Inferior parietal cortex (tissue), 1 donor: ENCODE data around the gene SP7.
"Not testable (repeated sequence)": the region's sequence is repeated elsewhere in the genome, so short reads cannot be mapped to it uniquely, and the experiment has no call there.

Source experiments
- DNase-seq: peaks from one replicate; pipeline ENCODE4 v3.0.0-alpha.2; 2016; ENCODE audit errors: extremely low spot score

SP7 gene

GRCh38 chr12:53346491-53346890 lies 10.3 kb upstream of the SP7 start:
- no peak for DNase-seq

DNA sequence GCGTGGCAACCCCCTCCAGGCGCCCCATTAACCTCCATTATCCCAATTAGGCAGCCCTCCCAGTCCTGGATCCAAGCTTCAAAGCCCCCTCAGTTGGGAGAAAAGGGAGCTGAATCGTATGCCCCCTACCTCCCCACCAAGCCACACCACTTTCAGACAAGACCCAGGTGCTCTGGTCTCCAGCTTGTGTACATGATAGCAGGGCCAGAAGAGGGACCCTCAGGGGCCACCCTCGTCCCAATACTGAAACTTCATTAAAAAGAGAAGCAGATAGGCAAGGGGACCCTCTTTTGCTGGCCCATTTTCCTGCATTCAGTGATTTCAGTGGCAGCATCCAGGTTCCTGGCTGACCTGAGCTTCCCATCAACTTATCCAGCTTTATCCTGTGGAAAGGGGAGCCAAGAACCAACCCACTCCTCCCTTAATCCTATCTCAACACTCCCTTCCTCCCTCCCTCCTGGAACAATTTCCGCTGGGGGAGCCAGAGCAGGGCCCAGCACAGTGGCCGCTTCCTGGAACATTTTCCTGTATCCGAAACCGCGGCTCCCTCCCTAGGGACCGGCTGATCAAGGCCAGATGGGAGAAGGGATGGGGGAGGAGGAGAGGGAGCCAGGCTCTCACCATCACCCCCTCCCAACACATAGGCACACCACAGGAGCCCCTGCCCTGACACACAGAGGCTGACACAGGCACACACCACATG lies 9.5 kb upstream of the SP7 start:
- no peak for DNase-seq

GRCh38 chr12:53344824-53345485 lies 8.8 kb upstream of the SP7 start:
- peak; percentile 72 for DNase-seq

DNA sequence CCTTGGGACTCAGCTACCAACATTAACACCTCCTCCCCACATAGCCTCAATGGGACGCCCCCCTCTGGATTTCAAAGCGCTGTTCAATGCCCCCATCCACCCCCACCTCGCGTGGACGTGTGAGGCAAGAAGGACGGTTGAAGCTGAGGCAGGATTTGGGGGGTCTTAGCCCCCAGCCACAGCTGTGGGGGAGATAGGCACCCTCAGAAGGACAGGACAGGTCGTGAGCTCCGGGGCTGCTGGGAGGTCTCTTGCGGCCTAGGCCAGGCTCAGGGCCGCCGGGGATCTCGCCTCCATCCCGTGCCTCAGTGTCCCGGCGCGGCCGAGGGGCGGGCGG lies 8.3 kb upstream of the SP7 start:
- DNase-seq, result no peak

DNA sequence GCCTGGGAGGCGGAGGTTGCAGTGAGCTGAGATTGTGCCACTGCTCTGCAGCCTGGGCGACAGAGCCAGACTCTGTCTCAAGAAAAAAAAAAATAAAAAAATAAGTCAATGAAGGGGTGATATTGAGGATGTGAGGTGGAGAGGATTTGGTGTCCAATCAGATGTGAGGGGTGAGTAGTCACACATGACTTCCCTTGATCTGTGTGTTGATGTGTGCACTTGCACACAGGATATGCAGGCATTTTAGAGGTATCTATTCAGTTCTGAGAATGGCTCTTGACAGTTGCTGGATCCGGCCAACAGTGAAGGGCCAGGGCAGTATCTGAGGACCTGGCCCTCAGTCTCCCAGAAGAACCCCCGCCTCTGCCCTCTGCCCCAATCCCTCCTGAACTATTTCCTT lies 7.8 kb upstream of the SP7 start:
- DNase-seq, result no peak

- DNase-seq, result no peak
These were observed 7.3 kb upstream of the SP7 start for GRCh38 chr12:53343449-53343848.

DNA sequence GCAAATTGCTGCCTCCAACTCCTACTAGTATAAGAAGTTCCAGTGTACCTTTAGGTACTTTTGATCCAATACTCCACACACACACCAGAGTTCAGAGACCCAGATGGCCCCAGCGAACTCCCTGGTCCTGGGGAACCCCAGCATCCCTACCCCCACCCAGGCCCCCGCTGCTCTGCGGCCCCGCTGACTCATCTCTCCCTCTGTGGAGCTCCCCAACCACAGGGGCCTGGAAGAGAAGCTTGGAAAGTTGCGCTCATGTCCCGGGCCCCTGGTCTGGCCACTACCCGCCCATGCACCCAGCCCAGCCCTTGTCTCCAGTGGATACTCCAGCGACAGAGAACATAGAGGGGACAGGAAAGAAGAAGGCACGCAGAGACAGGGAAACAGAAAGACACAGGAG lies 4.2 kb upstream of the SP7 start:
- DNase-seq, result no peak

DNA sequence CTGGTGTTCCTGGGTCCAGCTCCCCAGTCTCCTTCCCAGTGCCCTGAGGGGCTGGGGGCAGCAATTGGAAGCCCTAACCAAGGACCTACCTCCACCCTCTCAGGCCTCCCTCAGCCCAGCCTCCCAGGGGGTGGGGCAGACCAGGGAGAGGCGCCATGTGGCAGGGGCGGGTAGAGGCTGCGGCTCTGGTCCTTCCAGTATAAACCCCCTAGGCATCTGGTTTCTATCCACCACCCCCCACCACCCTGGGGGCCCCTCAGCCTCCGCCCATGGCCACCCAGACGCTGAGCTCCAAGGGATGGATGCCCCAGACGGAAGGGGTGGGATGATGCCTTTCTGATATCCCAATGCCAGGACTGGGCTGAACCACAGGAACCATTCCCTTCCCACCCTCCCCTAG lies 2.8 kb upstream of the SP7 start:
- DNase-seq, result no peak

- DNase-seq, result no peak
These were observed 1.9 kb upstream of the SP7 start for GRCh38 chr12:53338017-53338416.

DNA sequence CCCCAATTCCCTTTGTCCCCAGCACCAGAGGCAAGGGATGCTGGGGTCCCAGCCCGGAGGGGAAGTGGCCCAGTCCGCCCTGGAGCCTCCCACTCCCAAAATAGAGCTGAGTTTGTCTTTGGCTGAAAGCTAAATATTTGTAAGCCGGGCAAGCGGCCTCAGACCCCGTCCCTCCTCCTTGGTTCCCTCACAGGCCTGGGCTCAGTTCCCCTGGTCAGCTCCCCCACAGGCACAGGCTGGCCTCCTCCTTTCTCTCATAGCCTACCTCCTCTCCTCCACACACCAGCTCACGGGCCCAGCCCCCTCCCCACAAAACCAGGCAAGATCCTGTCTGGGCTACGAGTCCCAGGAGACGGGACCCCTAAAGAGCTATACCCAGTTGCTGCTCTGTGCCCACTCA lies 1.3 kb downstream of the SP7 start:
- DNase-seq, result no peak

GRCh38 chr12:53333845-53334244 lies 2.3 kb downstream of the SP7 start:
- DNase-seq, result no peak

DNA sequence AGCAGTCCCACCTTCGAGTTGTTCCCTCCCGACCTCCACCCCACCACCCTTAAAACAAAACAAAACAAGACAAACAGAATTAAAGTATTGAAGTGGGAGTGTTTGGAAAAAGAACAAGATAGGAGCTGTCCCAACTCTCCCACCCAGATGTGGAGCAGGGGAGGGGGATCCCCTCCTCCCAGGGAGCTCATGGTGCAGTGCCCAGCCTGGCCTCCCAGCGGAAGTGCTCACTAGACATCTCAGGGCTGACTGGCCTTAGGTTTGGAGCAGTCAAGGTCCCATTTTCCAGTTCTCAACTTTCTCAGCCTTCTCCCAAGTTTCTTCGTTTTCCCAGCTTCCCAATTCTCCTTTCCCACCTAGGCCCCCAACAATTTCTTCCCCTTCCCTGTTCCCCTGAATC lies 2.9 kb downstream of the SP7 start:
- no peak for DNase-seq

DNA sequence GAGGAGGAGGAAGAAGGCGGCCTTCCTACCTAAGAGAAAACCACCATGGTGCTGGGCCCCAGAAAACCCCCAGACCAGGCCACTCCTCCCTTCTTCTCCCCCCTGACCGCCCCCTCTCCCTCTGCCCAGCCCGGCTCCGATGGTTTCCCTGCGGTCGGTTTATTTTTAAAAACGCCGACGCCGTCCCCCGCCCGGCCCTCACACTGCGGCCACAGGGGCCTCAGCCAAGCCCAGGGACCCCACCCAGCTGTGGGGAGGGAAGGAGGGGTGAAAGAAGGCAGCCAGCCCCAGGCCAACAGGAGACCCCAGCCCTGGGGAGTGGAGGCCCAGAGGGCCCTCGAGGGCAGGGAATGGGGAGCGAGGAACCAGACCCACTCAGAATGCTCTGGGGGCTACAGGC lies 3.4 kb downstream of the SP7 start:
- DNase-seq, result no peak

- not testable (repeated sequence) for DNase-seq
These were observed 3.8 kb downstream of the SP7 start for GRCh38 chr12:53332339-53332738.

- no peak for DNase-seq
These were observed 5.5 kb downstream of the SP7 start for GRCh38 chr12:53330671-53331070.

DNA sequence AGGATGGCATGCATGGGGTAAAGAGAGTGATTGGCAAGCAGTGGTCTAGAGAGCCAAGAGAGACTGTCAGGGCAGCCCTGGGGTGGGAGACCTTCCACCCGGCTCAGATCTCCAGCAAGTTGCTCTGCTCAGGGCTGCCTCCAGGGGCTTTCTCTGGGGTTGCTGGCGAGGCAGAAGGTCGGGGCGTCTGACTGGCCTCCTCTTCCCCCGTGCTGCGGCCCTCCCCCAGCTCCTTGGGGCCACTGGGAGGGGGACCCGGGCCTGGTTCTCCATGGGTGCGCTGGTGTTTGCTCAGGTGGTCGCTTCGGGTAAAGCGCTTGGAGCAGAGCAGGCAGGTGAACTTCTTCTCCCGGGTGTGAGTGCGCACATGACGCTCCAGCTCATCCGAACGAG lies 8.1 kb downstream of the SP7 start:
- DNase-seq, result no peak

DNA sequence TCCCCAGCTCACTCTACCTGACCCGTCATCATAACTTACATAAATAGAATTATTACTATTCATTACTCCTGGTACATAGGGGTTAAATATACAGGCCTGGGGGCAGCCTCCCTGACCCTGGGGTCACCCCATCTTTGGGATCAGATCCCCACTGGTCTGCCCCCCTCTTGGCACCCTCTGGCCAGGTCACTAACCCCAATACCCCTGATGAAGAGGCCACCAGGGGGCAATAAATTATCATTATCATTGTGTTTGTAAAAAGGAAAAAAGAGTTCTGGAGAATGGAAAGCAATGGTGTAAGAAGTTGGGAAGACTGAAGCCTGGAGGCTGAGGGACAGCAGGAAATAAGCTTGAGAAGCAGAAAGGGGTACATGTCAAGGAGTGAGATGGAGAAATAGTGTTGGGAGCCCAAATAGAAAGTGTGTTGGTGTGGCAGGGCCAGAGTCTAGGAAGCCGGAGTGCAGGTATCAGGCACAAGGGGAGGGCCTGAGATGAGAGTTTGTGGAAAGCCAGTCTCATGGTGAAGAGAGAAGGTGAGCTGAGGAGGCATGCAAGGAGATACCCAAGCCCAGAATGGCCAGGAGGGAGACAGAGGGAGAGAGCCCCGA lies 8.6 kb downstream of the SP7 start:
- no peak for DNase-seq

DNA sequence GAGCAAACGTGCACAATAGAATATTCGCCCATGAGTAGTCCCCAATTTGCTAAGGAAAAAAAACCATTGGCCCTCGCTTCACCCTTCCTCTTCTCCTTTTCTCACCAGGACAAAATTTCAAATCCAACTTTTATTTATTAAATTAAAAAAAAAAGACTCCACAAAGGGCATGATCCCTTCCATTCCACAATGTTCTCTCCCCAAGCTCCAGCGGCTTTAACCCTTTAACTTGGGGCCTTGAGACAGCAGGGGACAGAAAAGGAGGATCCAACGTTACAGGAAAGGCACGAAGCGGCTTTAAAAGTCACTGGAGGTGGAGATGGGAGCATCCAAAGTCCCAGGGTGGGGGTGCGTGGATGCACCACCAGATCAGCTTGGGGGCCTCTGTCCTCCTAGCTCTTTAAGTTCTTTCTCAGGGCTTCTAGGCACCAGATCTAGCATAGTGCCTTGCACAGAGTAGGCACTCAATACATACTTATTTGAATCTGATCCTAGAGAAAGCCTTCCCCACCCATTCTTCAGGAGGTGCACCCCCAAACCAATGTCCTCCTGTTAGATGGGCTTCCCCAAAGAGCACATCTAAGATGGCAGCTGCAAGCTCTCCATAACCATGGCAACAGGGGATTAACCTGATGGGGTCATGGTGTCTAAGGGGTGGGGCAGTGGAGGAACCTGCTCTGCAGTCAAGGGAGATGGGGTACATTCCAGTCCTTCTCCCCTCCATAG lies 9.5 kb downstream of the SP7 start:
- no peak for DNase-seq

DNA sequence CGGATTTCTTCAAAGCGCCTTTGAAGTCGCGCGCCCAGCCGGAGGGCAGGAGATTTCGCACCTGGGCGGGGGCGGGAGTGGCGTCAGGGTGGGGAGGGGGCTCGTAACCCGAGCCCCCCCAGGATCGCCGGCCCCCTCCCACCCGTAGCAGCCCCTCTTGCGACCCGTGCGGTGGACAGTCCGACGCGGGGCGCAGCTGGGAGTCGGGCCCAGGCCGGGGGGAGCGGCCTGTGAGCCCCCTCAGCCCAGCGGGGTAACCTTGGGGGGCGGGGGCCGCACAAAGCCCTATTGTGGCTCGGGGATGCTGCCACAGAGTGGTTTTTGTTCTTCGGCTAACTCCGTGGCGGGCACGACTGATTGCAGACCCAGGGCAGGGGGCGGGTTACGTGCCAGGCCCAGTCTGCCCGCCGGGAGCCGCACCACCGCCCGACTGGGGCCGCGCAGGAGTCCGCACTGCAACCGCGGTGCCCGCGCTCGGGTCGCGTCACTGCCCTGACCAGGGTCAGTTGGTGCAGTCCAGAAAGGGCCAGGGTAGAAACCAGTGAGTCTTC lies 10.6 kb downstream of the SP7 start:
- DNase-seq, result peak; percentile 62

DNA sequence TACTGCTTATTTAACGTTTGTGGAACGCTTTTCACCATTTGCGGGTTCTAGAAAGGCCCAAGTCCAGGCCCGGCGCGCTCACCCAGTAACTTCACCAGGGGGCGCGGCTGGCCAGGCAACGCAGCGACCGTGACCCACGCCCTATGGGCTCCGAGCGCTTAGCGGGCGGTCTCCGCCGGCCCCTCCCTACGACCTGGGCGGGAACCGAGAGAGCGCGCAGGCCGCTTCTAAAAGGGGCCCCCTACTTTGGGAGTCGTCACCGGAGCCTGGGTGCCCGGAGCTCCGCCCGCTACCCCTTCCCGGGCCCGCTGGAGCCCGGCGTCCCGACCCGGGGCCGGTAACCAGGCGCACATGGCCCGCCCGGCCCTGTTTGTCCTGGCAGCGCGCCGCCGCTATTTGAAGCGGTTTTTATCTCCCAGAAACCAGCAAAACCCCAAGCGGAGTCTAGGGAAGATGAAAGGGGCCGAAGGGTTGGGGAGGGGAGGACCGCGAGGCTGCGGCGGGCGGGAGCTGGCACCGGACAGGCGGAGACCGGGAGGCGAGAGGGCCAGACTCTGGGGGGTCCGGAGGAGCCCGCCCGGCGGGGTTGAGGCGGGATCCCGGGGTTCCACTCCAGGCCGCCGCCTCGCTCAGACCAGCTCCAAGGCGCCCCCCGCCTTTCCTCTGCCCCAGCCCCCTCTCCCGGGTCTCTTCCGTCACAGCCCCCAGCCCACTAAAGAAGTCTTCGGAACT lies 11.2 kb downstream of the SP7 start:
- DNase-seq, result peak; percentile 89

GRCh38 chr12:53324113-53324778 lies 11.9 kb downstream of the SP7 start:
- DNase-seq, result peak; percentile 50
